Adrenal gland (tissue), 5 donors: ENCODE measurements around the gene RAPH1.

Experiments used
- CTCF ChIP-seq, 6 experiments: fragments of 450-650 bp in 4 of 6; fragments of 200-600 bp in 2 of 6; sonication (generic) in 1 of 6; IDR thresholded peaks; 1 replicate in 5 of 6; 2 replicates in 1 of 6; pipeline versions ENCODE4 v1.5.1 to v1.8.0; 2016 to 2021; ENCODE audit warnings: antibody characterized with exemption in 6 of 6, mild to moderate bottlenecking in 2 of 6, moderate library complexity in 1 of 6
- POLR2A ChIP-seq, 2 donors: fragments of 450-650 bp; IDR thresholded peaks; one replicate each; pipeline ENCODE4 v1.6.1; 2017; ENCODE audit warnings: antibody characterized with exemption in 2 of 2, mild to moderate bottlenecking in 2 of 2, moderate library complexity in 1 of 2
- donor health status: DM: no; HTN: no; CAD: no.

GRCh38 chr2:203559641-203560040 is 24.5 kb upstream of the RAPH1 start:
- no peak for TF ChIP-seq CTCF (IDR thresholded peaks at IDR 0.05)
- TF ChIP-seq POLR2A (IDR thresholded peaks at IDR 0.05), result no peak
